ENCODE results near the gene ABHD18.
"Not testable (repeated sequence)": the region's sequence is repeated elsewhere in the genome, so short reads cannot be mapped to it uniquely, and the experiment has no call there.

- TF ChIP-seq CTCF, POLR2A (IDR thresholded peaks at IDR 0.05): not testable (repeated sequence)
These were observed 662 bp upstream of the ABHD18 start for GRCh38 chr4:127964426-127965061.

Measured in stomach (tissue), 4 donors.